ENCODE data around the gene COL17A1.

GRCh38 chr10:104037261-104037951 lies 48.3 kb downstream of the COL17A1 start:
- TF ChIP-seq CTCF (IDR thresholded peaks at IDR 0.05) (no peak), POLR2A (IDR thresholded peaks at IDR 0.05) (no peak)

Measured in uterus (tissue), 2 donors.